BJ (cell line): ENCODE results near the gene RET. TPM values are rescaled to one million over a fixed set of nuclear protein-coding genes. Genes with fewer than 3 reads are reported as not detected.

Experiments
- CTCF ChIA-PET: fragments of 350-600 bp; formaldehyde crosslinking; extraction: SDS; loops from one replicate; lab custom pipeline; 2021; ENCODE audit warnings: antibody characterized with exemption, inconsistent platforms; lab: Yijun Ruan, JAX
- POLR2A ChIA-PET: fragments of 300-600 bp; sonication (Branson Sonifier 250); formaldehyde crosslinking; extraction: SDS; loops from one replicate; lab custom pipeline; 2021; ENCODE audit warnings: antibody characterized with exemption; lab: Charles Lee
- DNase-seq: peaks from one replicate; pipeline ENCODE4 v3.0.0-alpha.2; 2011; ENCODE audit warnings: low read depth
- H3K27me3 ChIP-seq: 2 replicates; pipeline ENCODE4 v1.6.0; 2011; ENCODE audit warnings: low read length; ENCODE audit not compliant: control insufficient read depth, insufficient read depth
- H3K36me3 ChIP-seq: 2 replicates; pipeline ENCODE4 v1.5.1; 2011; ENCODE audit warnings: low read length; ENCODE audit not compliant: control insufficient read depth, insufficient read depth
- H3K4me3 ChIP-seq: 2 replicates; pipeline ENCODE4 v1.5.1; 2011; ENCODE audit warnings: low read depth, mild to moderate bottlenecking, control low read depth, low read length
- CTCF ChIP-seq: IDR thresholded peaks from 2 replicates; pipeline ENCODE4 v1.5.1; 2011; ENCODE audit warnings: low read depth, mild to moderate bottlenecking, control low read depth, inconsistent platforms, low read length, moderate library complexity; ENCODE audit not compliant: insufficient read depth
- polyA plus RNA-seq: library from polyadenylated mRNA; depleted of rRNA; stranded (reverse); fragments of >200 nt; gene quantifications from 2 replicates; pipeline ENCODE4 v1.2.3, GENCODE V29; 2011

RET gene
- polyA plus RNA-seq, 1 experiment, result 0.29 TPM

- TF ChIP-seq CTCF, result no peak
- CTCF ChIA-PET, result interaction anchor here (1.1 to 1.4 kb wide), 3 partner anchors 11 to 61 kb away, joined by 3 to 4 read pairs (median 4); no protein-coding TSS in a partner anchor
- Histone ChIP-seq H3K27me3 (no peaks in the 10 kb centered on the region), H3K4me3 (no peak overlapping the region), H3K36me3 (no peaks in the 10 kb centered on the region)
- no peak for DNase-seq
- POLR2A ChIA-PET, result no interaction called here
These were observed 56.3 kb downstream of the RET start for GRCh38 chr10:43132867-43133787.

- no peak for DNase-seq
- Histone ChIP-seq H3K4me3 (no peak overlapping the region), H3K27me3 (no peaks in the 10 kb centered on the region), H3K36me3 (no peaks in the 10 kb centered on the region)
- CTCF ChIA-PET, result interaction anchor here (1.4 kb wide), 1 partner anchor 60 kb away, joined by 4 read pairs; no protein-coding TSS in a partner anchor
- TF ChIP-seq CTCF, result no peak
- POLR2A ChIA-PET, result no interaction called here
These were observed 57.4 kb downstream of the RET start for GRCh38 chr10:43134126-43134905.

GRCh38 chr10:43135064-43135463 is 58.2 kb downstream of the RET start:
- Histone ChIP-seq H3K36me3 (no peaks in the 10 kb centered on the region), H3K4me3 (no peak overlapping the region), H3K27me3 (no peaks in the 10 kb centered on the region)
- ChIA-PET POLR2A (no interaction called here), CTCF (interaction anchor here (1.2 kb wide), 1 partner anchor 67 kb away, joined by 5 read pairs; no protein-coding TSS in a partner anchor)
- DNase-seq, result no peak
- TF ChIP-seq CTCF, result no peak

GRCh38 chr10:43135656-43136055 is 58.8 kb downstream of the RET start:
- Histone ChIP-seq H3K27me3 (no peaks in the 10 kb centered on the region), H3K4me3 (no peak overlapping the region), H3K36me3 (no peaks in the 10 kb centered on the region)
- CTCF ChIA-PET, result interaction anchor here (1.2 kb wide), 1 partner anchor 66 kb away, joined by 5 read pairs; no protein-coding TSS in a partner anchor
- no peak for TF ChIP-seq CTCF
- POLR2A ChIA-PET, result no interaction called here
- no peak for DNase-seq

GRCh38 chr10:43136432-43136831 is 59.6 kb downstream of the RET start:
- Histone ChIP-seq H3K4me3 (no peak overlapping the region), H3K27me3 (no peaks in the 10 kb centered on the region), H3K36me3 (no peaks in the 10 kb centered on the region)
- DNase-seq, result no peak
- TF ChIP-seq CTCF, result no peak
- CTCF ChIA-PET, result no interaction called here
- POLR2A ChIA-PET, result no interaction called here
